Natural killer cell (primary cell): ENCODE results near the gene IFT20. TPM values are rescaled to one million over a fixed set of nuclear protein-coding genes. Genes with fewer than 3 reads are reported as not detected.

Experiments
- ATAC-seq, 3 donors: fragments of 150-1000 bp in 2 of 3; fragments of 200-7000 bp in 1 of 3; cut with Tn5 transposase; 1 replicate in 1 of 3; 2 replicates in 2 of 3; pipeline ENCODE4 v1.10.0; 2021; ENCODE audit warnings: mild to moderate bottlenecking in 2 of 3, moderate library complexity in 2 of 3
- DNase-seq, 2 donors: peaks; one replicate each; pipeline versions ENCODE4 v3.0.0 to v3.0.0-alpha.2; 2013 to 2021; ENCODE audit warnings: mixed read lengths in 1 of 2
- H3K27ac ChIP-seq: one replicate; pipeline ENCODE4 v1.5.1; 2013; ENCODE audit warnings: mild to moderate bottlenecking, low read length
- H3K27me3 ChIP-seq: one replicate; pipeline ENCODE4 v1.6.1; 2013; ENCODE audit warnings: low read length; ENCODE audit not compliant: control insufficient read depth, insufficient read depth
- H3K36me3 ChIP-seq: one replicate; pipeline ENCODE4 v1.6.1; 2013; ENCODE audit warnings: low read length; ENCODE audit not compliant: control insufficient read depth, insufficient read depth
- H3K4me1 ChIP-seq: one replicate; pipeline ENCODE4 v1.6.1; 2013; ENCODE audit warnings: low read length; ENCODE audit not compliant: control insufficient read depth, insufficient read depth
- H3K4me3 ChIP-seq: one replicate; pipeline ENCODE4 v1.5.1; 2013; ENCODE audit warnings: low read length
- H3K9me3 ChIP-seq: one replicate; pipeline ENCODE4 v1.6.1; 2013; ENCODE audit warnings: low read length; ENCODE audit not compliant: control insufficient read depth, insufficient read depth
- H3K27ac Mint-ChIP-seq, 2 donors: one replicate each; pipeline ENCODE4 v1.8.0; 2022; ENCODE audit warnings: mild to moderate bottlenecking in 2 of 2, mixed read lengths in 2 of 2, moderate library complexity in 1 of 2
- H3K27me3 Mint-ChIP-seq, 2 donors: one replicate each; pipeline ENCODE4 v1.8.0; 2022; ENCODE audit warnings: low read depth in 2 of 2, mixed read lengths in 2 of 2
- H3K36me3 Mint-ChIP-seq: one replicate; pipeline ENCODE4 v1.8.0; 2022; ENCODE audit warnings: mixed read lengths
- H3K4me1 Mint-ChIP-seq, 2 donors: one replicate each; pipeline ENCODE4 v1.8.0; 2022; ENCODE audit warnings: mixed read lengths in 2 of 2
- H3K4me3 Mint-ChIP-seq: one replicate; pipeline ENCODE4 v1.8.0; 2022; ENCODE audit warnings: mild to moderate bottlenecking, moderate library complexity, mixed read lengths
- H3K9me3 Mint-ChIP-seq, 2 donors: one replicate each; pipeline ENCODE4 v1.8.0; 2022; ENCODE audit warnings: mixed read lengths in 2 of 2
- WGBS: methylation state at CpG from one replicate; pipeline ENCODE4 v1.1.7; 2013; ENCODE audit warnings: missing lambda C conversion rate; ENCODE audit not compliant: insufficient coverage; 5-methylcytosine and 5-hydroxymethylcytosine counted together
- intact Hi-C: fragments of 100-400 bp; cut with micrococcal nuclease; formaldehyde crosslinking; loops from one replicate; pipeline ENCODE4 v1.14.2; 2022
- total RNA-seq, 4 donors: library from RNA; stranded (reverse); fragments of 120-200 nt in 1 of 4; gene quantifications; one replicate each; pipeline versions ENCODE4 v1.2.3 to v1.2.4, GENCODE V29; 2013 to 2022
- TF ChIP-seq, protein P1 (sequence below): fragments of 200-600 bp; IDR thresholded peaks from one replicate; pipeline ENCODE4 v1.8.0; 2022; ENCODE audit warnings: antibody characterized with exemption

The IFT20 gene
- total RNA-seq, 3 donors from 2014 or later (not counting 1 experiment from before 2014, with no cell fraction given): 50.0 to 109 (median 68.6) TPM

GRCh38 chr17:28328325-28328724, 6.9 kb downstream of the IFT20 start:
- peaks cover 12% of the 10 kb centered on the region for H3K36me3 Mint-ChIP-seq
- no peak for DNase-seq
- WGBS: 92% methylated on average over 3 of the region's 4 CpGs
- TF ChIP-seq, protein P1, sequence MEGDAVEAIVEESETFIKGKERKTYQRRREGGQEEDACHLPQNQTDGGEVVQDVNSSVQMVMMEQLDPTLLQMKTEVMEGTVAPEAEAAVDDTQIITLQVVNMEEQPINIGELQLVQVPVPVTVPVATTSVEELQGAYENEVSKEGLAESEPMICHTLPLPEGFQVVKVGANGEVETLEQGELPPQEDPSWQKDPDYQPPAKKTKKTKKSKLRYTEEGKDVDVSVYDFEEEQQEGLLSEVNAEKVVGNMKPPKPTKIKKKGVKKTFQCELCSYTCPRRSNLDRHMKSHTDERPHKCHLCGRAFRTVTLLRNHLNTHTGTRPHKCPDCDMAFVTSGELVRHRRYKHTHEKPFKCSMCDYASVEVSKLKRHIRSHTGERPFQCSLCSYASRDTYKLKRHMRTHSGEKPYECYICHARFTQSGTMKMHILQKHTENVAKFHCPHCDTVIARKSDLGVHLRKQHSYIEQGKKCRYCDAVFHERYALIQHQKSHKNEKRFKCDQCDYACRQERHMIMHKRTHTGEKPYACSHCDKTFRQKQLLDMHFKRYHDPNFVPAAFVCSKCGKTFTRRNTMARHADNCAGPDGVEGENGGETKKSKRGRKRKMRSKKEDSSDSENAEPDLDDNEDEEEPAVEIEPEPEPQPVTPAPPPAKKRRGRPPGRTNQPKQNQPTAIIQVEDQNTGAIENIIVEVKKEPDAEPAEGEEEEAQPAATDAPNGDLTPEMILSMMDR: no peak
- H3K36me3 ChIP-seq: peaks cover 33% of the 10 kb centered on the region
- H3K9me3 ChIP-seq: no peaks in the 10 kb centered on the region
- no peak for ATAC-seq
- intact Hi-C loops: no loop called here
- H3K4me3 Mint-ChIP-seq: no peak overlapping the region
- no peak overlapping the region for H3K4me3 ChIP-seq
- no peak overlapping the region for H3K27ac ChIP-seq
- no peaks in the 10 kb centered on the region for H3K27me3 ChIP-seq
- H3K27me3 Mint-ChIP-seq: no peaks in the 10 kb centered on the region
- H3K9me3 Mint-ChIP-seq: no peaks in the 10 kb centered on the region
- H3K4me1 ChIP-seq: no peaks in the 10 kb centered on the region
- H3K4me1 Mint-ChIP-seq: peaks cover 0 to 4% of the 10 kb centered on the region in 2 donors
- H3K27ac Mint-ChIP-seq: no peak overlapping the region

- peaks cover 33% of the 10 kb centered on the region for H3K36me3 ChIP-seq
- WGBS: 93% methylated on average over 2 of the region's 3 CpGs
- Mint-ChIP-seq H3K27ac (no peak overlapping the region), H3K4me1 (peaks cover 0 to 4% of the 10 kb centered on the region in 2 donors), H3K27me3 (no peaks in the 10 kb centered on the region), H3K4me3 (no peak overlapping the region), H3K36me3 (peaks cover 12% of the 10 kb centered on the region), H3K9me3 (no peaks in the 10 kb centered on the region)
- no peak overlapping the region for H3K27ac ChIP-seq
- intact Hi-C loops: no loop called here
- H3K4me3 ChIP-seq: no peak overlapping the region
- TF ChIP-seq, protein P1: no peak
- H3K27me3 ChIP-seq: no peaks in the 10 kb centered on the region
- ATAC-seq (no peak), DNase-seq (no peak)
- no peaks in the 10 kb centered on the region for H3K4me1 ChIP-seq
- no peaks in the 10 kb centered on the region for H3K9me3 ChIP-seq
Measured at GRCh38 chr17:28327709-28328108, 7.6 kb downstream of the IFT20 start.

GRCh38 chr17:28327031-28327607, 8.2 kb downstream of the IFT20 start:
- DNase-seq: no peak
- Mint-ChIP-seq H3K9me3 (no peaks in the 10 kb centered on the region), H3K36me3 (peaks cover 12% of the 10 kb centered on the region), H3K27me3 (no peaks in the 10 kb centered on the region), H3K27ac (no peak overlapping the region), H3K4me1 (peaks cover 0 to 2% of the 10 kb centered on the region in 2 donors), H3K4me3 (no peak overlapping the region)
- Histone ChIP-seq H3K36me3 (peaks cover 33% of the 10 kb centered on the region), H3K27ac (no peak overlapping the region), H3K4me3 (no peak overlapping the region), H3K4me1 (no peaks in the 10 kb centered on the region), H3K27me3 (no peaks in the 10 kb centered on the region), H3K9me3 (no peaks in the 10 kb centered on the region)
- intact Hi-C loops: no loop called here
- WGBS: 81% methylated on average over 9 of the region's 9 CpGs
- TF ChIP-seq, protein P1: no peak
- no peak for ATAC-seq

DNA sequence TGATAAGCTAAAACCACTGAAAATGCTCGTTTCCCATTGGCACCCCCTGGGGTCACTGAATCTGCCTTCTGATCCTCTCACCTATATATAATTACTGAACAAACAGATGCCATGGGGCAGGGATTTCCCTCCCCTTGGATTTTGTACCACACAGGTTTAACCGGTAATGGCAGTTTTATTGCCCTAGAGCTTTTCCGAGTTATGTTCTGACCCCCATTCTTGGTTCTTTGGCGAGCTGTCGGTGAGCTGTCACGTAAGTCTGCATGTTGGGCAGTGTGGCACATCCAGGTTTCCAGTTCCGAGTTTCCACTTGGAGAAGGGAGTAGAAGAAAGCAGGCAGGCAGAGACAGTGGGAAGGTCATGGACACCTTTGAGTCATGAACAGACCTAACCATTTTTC, 9.2 kb downstream of the IFT20 start:
- peaks cover 23% of the 10 kb centered on the region for H3K36me3 ChIP-seq
- TF ChIP-seq, protein P1: no peak
- Mint-ChIP-seq H3K27ac (no peak overlapping the region), H3K9me3 (no peaks in the 10 kb centered on the region), H3K27me3 (no peaks in the 10 kb centered on the region), H3K36me3 (peaks cover 12% of the 10 kb centered on the region), H3K4me3 (no peak overlapping the region), H3K4me1 (no peaks in the 10 kb centered on the region)
- no peak overlapping the region for H3K27ac ChIP-seq
- intact Hi-C loops: no loop called here
- no peaks in the 10 kb centered on the region for H3K27me3 ChIP-seq
- H3K4me1 ChIP-seq: no peaks in the 10 kb centered on the region
- no peak for ATAC-seq
- H3K4me3 ChIP-seq: no peak overlapping the region
- DNase-seq: no peak
- WGBS: 96% methylated on average over 7 of the region's 7 CpGs
- no peaks in the 10 kb centered on the region for H3K9me3 ChIP-seq
